ENCODE measurements around the gene KLF18.
"Not testable (repeated sequence)": the region's sequence is repeated elsewhere in the genome, so short reads cannot be mapped to it uniquely, and the experiment has no call there.

KLF18 gene

DNA sequence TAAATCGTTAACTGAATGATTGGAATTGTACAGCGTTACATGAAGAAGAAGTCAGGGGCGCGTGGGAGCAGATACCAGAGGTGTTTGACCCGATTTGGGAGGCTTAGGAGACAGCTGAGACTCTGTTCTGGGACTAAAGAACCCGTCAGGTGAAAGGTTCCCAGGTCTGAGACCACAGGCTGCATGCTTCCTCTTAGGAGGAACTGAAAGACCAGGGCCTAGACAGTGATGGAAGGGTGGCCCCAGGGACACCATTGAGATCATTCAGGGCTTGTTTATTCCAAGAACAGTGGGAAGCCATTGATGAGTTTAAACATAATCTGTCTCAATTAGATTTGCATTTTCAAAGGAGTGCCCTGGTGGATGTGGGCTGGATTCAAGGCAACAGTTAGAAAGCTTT, 21.9 kb downstream of the KLF18 start:
- TF ChIP-seq CTCF (IDR thresholded peaks at IDR 0.05; ENCODE audit: low read depth, low read length): no peak
- no peak for DNase-seq (ENCODE audit: extremely low read depth, low read depth)

DNA sequence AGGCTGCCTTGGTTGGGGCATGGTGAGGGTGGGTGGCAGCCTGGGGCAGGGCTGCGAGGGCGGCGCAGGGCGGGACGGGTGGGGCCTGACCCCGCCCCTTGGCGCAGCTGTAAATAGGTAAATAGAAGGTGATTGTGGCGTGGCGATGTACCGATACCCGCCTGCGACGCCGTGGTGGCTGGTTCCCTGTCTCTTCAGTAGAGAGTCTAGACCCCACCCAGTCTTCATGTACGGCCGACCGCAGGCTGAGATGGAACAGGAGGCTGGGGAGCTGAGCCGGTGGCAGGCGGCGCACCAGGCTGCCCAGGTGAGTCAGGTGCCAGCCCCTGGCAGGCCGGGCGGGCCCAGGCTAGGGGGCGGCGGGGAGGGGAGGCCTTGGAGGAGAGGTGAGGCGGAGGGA, 22.7 kb downstream of the KLF18 start, which contains the start of gene KLF17:
KLF17 (plus strand) TSS at position 140 of the 400 bp plus-strand sequence; CDS start at position 227, 87 bp downstream.
- TF ChIP-seq CTCF (IDR thresholded peaks at IDR 0.05; ENCODE audit: low read depth, low read length): no peak
- DNase-seq (ENCODE audit: extremely low read depth, low read depth): no peak

DNA sequence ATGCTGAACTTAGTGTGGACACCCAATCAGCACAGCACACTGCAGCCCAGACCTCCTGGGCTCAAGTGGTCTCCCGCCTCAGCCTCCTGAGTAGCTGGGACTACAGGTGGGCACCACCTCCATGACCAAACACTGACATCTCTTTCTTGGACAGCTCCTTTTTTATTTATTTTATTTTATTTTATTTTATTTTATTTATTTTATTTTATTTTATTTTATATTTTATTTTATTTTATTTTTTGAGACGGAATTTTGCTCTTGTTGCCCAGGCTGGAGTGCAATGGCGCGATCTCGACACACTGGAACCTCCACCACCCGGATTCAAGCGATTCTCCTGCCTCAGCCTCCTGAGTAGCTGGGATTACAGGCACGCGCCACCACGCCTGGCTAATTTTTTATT, 24.2 kb downstream of the KLF18 start:
- DNase-seq (ENCODE audit: extremely low read depth, low read depth): not testable (repeated sequence)

GRCh38 chr1:44114098-44114497, 27.3 kb downstream of the KLF18 start:
- no peak for DNase-seq (ENCODE audit: extremely low read depth, low read depth)
- no peak for TF ChIP-seq CTCF (IDR thresholded peaks at IDR 0.05; ENCODE audit: low read depth, low read length)

DNA sequence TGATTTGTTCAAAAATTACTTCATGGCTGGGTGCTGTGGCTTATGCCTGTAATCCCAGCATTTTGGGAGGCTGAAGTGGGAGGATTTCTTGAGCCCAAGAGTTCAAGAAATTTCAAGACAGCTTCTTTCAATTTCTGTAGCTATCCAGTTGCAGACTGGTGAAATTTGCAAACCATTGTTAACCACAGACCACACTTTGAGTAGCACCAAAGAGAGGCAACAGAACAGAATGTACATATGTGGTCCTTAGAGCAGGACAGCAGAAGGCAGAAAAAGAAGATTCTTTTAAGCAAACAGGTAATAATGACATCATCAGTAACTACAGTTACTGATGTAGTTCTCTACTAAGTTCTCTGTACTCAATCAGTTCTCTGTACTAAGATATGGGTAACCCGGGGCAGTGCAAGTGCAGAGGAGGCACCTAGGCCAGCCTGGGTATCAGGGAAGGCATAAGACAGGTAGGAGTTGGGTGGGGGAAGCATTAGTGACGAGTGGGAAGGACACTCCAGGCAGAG, 28.3 kb downstream of the KLF18 start:
- TF ChIP-seq CTCF (IDR thresholded peaks at IDR 0.05; ENCODE audit: low read depth, low read length): no peak
- DNase-seq (ENCODE audit: extremely low read depth, low read depth): no peak

DNA sequence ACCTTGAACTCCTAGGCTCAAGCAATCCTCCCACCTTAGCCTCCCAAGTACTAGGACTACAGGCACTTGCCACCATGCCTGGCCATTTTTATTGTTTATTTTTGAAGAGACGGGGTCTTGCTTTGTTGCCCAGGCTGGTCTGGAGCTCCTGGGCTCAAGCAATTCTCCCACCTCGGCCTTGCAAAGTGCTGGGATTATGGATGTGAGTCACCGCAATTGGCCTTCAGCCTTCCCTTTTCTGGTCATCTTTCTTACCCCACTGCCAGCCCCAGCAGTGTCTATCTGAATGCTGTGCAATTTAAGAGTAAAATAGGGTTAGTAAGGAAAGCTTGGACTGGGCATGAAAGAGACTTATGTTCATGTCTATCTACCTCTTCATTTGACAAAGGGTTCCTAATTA, 28.9 kb downstream of the KLF18 start:
- TF ChIP-seq CTCF (IDR thresholded peaks at IDR 0.05; ENCODE audit: low read depth, low read length): no peak
- no peak for DNase-seq (ENCODE audit: extremely low read depth, low read depth)

DNA sequence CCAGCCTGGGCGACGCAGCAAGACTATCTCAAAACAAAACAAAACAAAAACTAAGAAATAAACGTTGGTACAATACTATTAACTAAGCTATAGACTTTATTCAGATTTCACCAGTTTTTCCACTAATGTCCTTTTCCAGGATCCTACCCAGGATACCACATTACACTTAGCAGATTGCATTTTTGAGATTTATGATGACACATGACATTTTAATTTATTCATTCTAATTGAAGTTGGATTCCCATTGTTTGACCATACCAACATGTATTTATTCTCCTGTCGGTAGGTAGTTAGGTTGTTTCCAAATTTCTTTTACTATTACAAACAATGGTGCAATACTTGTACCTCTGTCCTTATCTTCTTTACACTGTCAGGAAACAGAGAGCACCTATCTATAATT, 29.6 kb downstream of the KLF18 start:
- TF ChIP-seq CTCF (IDR thresholded peaks at IDR 0.05; ENCODE audit: low read depth, low read length): no peak

GRCh38 chr1:44110916-44111315, 30.5 kb downstream of the KLF18 start:
- no peak for DNase-seq (ENCODE audit: extremely low read depth, low read depth)
- TF ChIP-seq CTCF (IDR thresholded peaks at IDR 0.05; ENCODE audit: low read depth, low read length): no peak

More for the DNA sequence above, 29.6 kb downstream of the KLF18 start:
- DNase-seq (ENCODE audit: extremely low read depth, low read depth): no peak

Measured in AG09319 (cell line).